Breast epithelium (tissue), 3 donors: ENCODE data around the gene GSG1L2.

Experiments
- POLR2AphosphoS5 ChIP-seq, 3 donors: sonication (generic); formaldehyde crosslinking; IDR thresholded peaks; one replicate each; pipeline ENCODE4 v1.6.1; 2017; ENCODE audit warnings: antibody characterized with exemption in 3 of 3
- TF ChIP-seq, protein P1 (sequence below), 3 donors: fragments of 450-650 bp; IDR thresholded peaks; one replicate each; pipeline ENCODE4 v1.5.1; 2016 to 2017; ENCODE audit warnings: antibody characterized with exemption in 3 of 3, mild to moderate bottlenecking in 3 of 3, moderate library complexity in 3 of 3

DNA sequence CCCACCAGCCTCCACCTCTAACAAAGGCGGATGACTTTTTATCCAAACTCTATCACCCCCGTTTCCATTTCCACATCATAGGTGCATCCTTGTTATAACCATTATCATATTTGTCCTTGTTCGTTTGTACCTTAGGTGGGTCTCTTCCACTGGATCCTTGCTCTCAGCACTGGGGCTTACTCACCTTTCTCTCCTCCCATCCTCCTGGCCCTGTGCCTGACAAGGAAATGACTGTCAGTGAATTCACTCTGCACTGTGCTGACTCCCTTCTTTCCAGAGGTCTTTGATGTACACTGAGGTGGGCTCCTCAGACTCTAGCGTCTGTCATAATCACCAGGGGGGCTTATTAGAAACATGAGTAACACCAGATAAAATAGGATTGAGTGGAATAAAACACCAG, 3.1 kb downstream of the GSG1L2 start:
- TF ChIP-seq POLR2AphosphoS5 (IDR thresholded peaks at IDR 0.05): no peak
- TF ChIP-seq, protein P1, sequence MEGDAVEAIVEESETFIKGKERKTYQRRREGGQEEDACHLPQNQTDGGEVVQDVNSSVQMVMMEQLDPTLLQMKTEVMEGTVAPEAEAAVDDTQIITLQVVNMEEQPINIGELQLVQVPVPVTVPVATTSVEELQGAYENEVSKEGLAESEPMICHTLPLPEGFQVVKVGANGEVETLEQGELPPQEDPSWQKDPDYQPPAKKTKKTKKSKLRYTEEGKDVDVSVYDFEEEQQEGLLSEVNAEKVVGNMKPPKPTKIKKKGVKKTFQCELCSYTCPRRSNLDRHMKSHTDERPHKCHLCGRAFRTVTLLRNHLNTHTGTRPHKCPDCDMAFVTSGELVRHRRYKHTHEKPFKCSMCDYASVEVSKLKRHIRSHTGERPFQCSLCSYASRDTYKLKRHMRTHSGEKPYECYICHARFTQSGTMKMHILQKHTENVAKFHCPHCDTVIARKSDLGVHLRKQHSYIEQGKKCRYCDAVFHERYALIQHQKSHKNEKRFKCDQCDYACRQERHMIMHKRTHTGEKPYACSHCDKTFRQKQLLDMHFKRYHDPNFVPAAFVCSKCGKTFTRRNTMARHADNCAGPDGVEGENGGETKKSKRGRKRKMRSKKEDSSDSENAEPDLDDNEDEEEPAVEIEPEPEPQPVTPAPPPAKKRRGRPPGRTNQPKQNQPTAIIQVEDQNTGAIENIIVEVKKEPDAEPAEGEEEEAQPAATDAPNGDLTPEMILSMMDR (IDR thresholded peaks at IDR 0.05): no peak
